K562 (cell line): ENCODE data around the gene SDK1. TPM values are rescaled to one million over a fixed set of nuclear protein-coding genes. Genes with fewer than 3 reads are reported as not detected.

Experiments
- ATAC-seq: fragments of 200-7000 bp; cut with Tn5 transposase; 3 replicates; pipeline ENCODE4 v1.9.1; 2020; ENCODE audit warnings: moderate library complexity
- BruUV-seq: library from RNA; stranded (reverse); fragments of 400-500 nt; replicated peaks from 2 replicates; lab custom pipeline; 2021; lab: Mats Ljungman, UMichigan
- CTCF ChIA-PET: fragments of 300-600 bp; formaldehyde crosslinking; extraction: SDS; loops from one replicate; lab custom pipeline; 2021; ENCODE audit warnings: low intra/inter-chr PET ratio; lab: Yijun Ruan, JAX
- POLR2A ChIA-PET: fragments of 300-600, 350-650 bp; sonication (Branson Sonifier 250); formaldehyde crosslinking; extraction: SDS; loops from one replicate; lab custom pipeline; 2021; ENCODE audit warnings: antibody characterized with exemption, inconsistent platforms; lab: Yijun Ruan, JAX
- DNase-seq, 4 experiments: peaks; one replicate each; pipeline versions ENCODE4 v3.0.0 to v3.0.0-alpha.2; 2011 to 2018; ENCODE audit warnings: low spot score in 3 of 4, mixed read lengths in 3 of 4; ENCODE audit errors: extremely low read depth in 1 of 4
- FAIRE-seq: peaks from 2 replicates; lab custom pipeline; 2011; peaks lifted over from hg19 to GRCh38; lab: Jason Lieb, UNC
- H2AFZ ChIP-seq: 2 replicates; pipeline ENCODE4 v1.6.0; 2011; ENCODE audit warnings: low read depth, low read length, control low read depth, inconsistent platforms
- H3K27ac ChIP-seq: fragments of 200-600 bp; 3 replicates; pipeline ENCODE4 v1.8.0; 2011; ENCODE audit warnings: low read depth, mild to moderate bottlenecking, control low read depth, inconsistent platforms, low read length, moderate library complexity, mixed read lengths; ENCODE audit errors: extremely low read depth
- H3K27me3 ChIP-seq, 2 experiments: fragments of 300-600 bp in 1 of 2; 2 replicates in 1 of 2; 3 replicates in 1 of 2; pipeline versions ENCODE4 v1.6.0 to v1.8.0; 2011; ENCODE audit warnings: inconsistent platforms in 2 of 2, low read length in 2 of 2, mild to moderate bottlenecking in 1 of 2, mixed read lengths in 1 of 2, moderate library complexity in 1 of 2; ENCODE audit not compliant: control insufficient read depth in 2 of 2, insufficient read depth in 2 of 2
- H3K36me3 ChIP-seq: fragments of 300-600 bp; 3 replicates; pipeline ENCODE4 v1.8.0; 2011; ENCODE audit warnings: mild to moderate bottlenecking, low read length, inconsistent platforms; ENCODE audit not compliant: control insufficient read depth, insufficient read depth
- H3K4me1 ChIP-seq, 2 experiments: fragments of 200-600 bp in 1 of 2; replicated peaks in 1 of 2; 2 replicates in 1 of 2; 3 replicates in 1 of 2; pipeline versions ENCODE4 v1.5.1 to v1.8.0; 2011; ENCODE audit warnings: inconsistent platforms in 2 of 2, low read length in 2 of 2, mild to moderate bottlenecking in 1 of 2, mixed read lengths in 1 of 2, moderate library complexity in 1 of 2; ENCODE audit not compliant: control insufficient read depth in 2 of 2, insufficient read depth in 2 of 2
- H3K4me2 ChIP-seq: 2 replicates; pipeline ENCODE4 v1.6.1; 2011; ENCODE audit warnings: low read length, control low read depth, inconsistent platforms, mixed read lengths; ENCODE audit not compliant: insufficient read depth
- H3K4me3 ChIP-seq: fragments of 200-600 bp; sonication (generic), shearing (Covaris generic); 2 replicates; pipeline ENCODE4 v1.5.1; 2016; ENCODE audit warnings: control low read depth, inconsistent platforms
- H3K79me2 ChIP-seq: fragments of 200-600 bp; 3 replicates; pipeline ENCODE4 v1.8.0; 2011; ENCODE audit warnings: low read length, inconsistent platforms; ENCODE audit not compliant: control insufficient read depth, insufficient read depth
- H3K9ac ChIP-seq, 2 experiments: 2 replicates each; pipeline versions ENCODE4 v1.6.0 to v1.6.1; 2011; ENCODE audit warnings: low read depth in 2 of 2, low read length in 2 of 2, control low read depth in 1 of 2, inconsistent platforms in 1 of 2, mild to moderate bottlenecking in 1 of 2, mixed read lengths in 1 of 2; ENCODE audit not compliant: insufficient read depth in 1 of 2
- H3K9me1 ChIP-seq: one replicate; pipeline ENCODE4 v1.6.0; 2011; ENCODE audit warnings: inconsistent platforms, mild to moderate bottlenecking, low read length, moderate library complexity; ENCODE audit not compliant: control insufficient read depth, insufficient read depth
- H3K9me3 ChIP-seq: replicated peaks from 2 replicates; pipeline ENCODE4 v1.5.1; 2011; ENCODE audit warnings: low read depth, low read length, inconsistent platforms; ENCODE audit not compliant: control insufficient read depth, insufficient read depth
- H4K20me1 ChIP-seq: replicated peaks from 2 replicates; pipeline ENCODE4 v1.6.1; 2011; ENCODE audit warnings: low read length, inconsistent platforms, mixed read lengths; ENCODE audit not compliant: control insufficient read depth, insufficient read depth
- FOXK1 ChIP-seq: sonication (generic); formaldehyde crosslinking; IDR thresholded peaks from 2 replicates; pipeline ENCODE4 v1.8.0; 2022; ENCODE audit warnings: missing genetic modification reagents, mild to moderate bottlenecking, borderline replicate concordance
- RUNX1 ChIP-seq: sonication (generic); IDR thresholded peaks from 2 replicates; pipeline ENCODE4 v1.6.1; 2016; ENCODE audit warnings: antibody characterized with exemption, low read depth
- SNRNP70 ChIP-seq: fragments of 200-400 bp; formaldehyde crosslinking; optimal IDR thresholded peaks from 2 replicates; pipeline ENCODE3; 2017; ENCODE audit warnings: low read depth, low read length
- ZNF239 ChIP-seq: fragments of 250-450 bp; sonication (Bioruptor Pico); IDR thresholded peaks from 2 replicates; pipeline ENCODE4 v1.4.0; 2020; ENCODE audit warnings: mild to moderate bottlenecking
- ZNF253 ChIP-seq: fragments of 250-450 bp; sonication (Bioruptor Pico); conservative IDR thresholded peaks from 2 replicates; pipeline ENCODE4 v1.6.1; 2021; ENCODE audit warnings: mild to moderate bottlenecking
- ZNF644 ChIP-seq: fragments of 200-800 bp; sonication (Bioruptor generic); IDR thresholded peaks from 2 replicates; pipeline ENCODE4 v1.6.1; 2016; ENCODE audit warnings: low read depth, missing genetic modification characterization, missing compliant biosample characterization
- WGBS: fragments of 100-300 bp; shearing (Covaris generic); methylation state at CpG from one replicate; pipeline ENCODE4 v1.1.6; 2016; ENCODE audit warnings: low coverage, mixed read lengths; ENCODE audit not compliant: insufficient coverage; ENCODE audit errors: missing lambda C conversion rate; 5-methylcytosine and 5-hydroxymethylcytosine counted together
- in situ Hi-C: fragments of 300-500 bp; cut with MboI; formaldehyde crosslinking; loops from 4 replicates; pipeline ENCODE4 v1.15.0; 2018; ENCODE audit warnings: inconsistent platforms, mixed read lengths
- intact Hi-C: fragments of 100-400 bp; cut with micrococcal nuclease; formaldehyde crosslinking; loops from 2 replicates; pipeline ENCODE4 v1.14.2; 2022
- polyA plus RNA-seq, 8 experiments: library from polyadenylated mRNA; depleted of rRNA in 4 of 8; stranded (reverse) in 5 of 8; unstranded in 3 of 8; fragments of >200 nt; fragmentation: Nextera tagmentation in 2 of 8; fragmentation: Illumina TruSeq in 1 of 8; extraction: Ambion mirVana in 2 of 8; extraction: Trizol in 1 of 8; gene quantifications; 2 replicates each; pipeline versions ENCODE4 v1.2.1 to v1.2.3, GENCODE V29; 2011 to 2014; ENCODE audit warnings: inconsistent platforms in 1 of 8, missing spikeins in 1 of 8
- total RNA-seq, 7 experiments: library from RNA; depleted of rRNA in 6 of 7; stranded (reverse); fragments of >200 nt in 6 of 7; fragmentation: Illumina TruSeq in 2 of 7; extraction: Trizol in 2 of 7; gene quantifications; 2 replicates each; pipeline versions ENCODE4 v1.2.1 to v1.2.3, GENCODE V29; 2011 to 2021; ENCODE audit warnings: low replicate concordance in 1 of 7
- TF ChIP-seq, protein P1 (sequence below): fragments of 450-650 bp; IDR thresholded peaks from one replicate; pipeline ENCODE4 v1.6.1; 2018; ENCODE audit warnings: mild to moderate bottlenecking, moderate library complexity; ENCODE audit not compliant: partially characterized antibody
- TF ChIP-seq, protein P2 (sequence below): fragments of 450-650 bp; formaldehyde crosslinking; IDR thresholded peaks from 2 replicates; pipeline ENCODE4 v1.4.0; 2022; ENCODE audit warnings: missing genetic modification characterization
- TF ChIP-seq, protein P3 (sequence below): fragments of 250-450 bp; sonication (Bioruptor Pico); IDR thresholded peaks from 2 replicates; pipeline ENCODE4 v1.8.0; 2021; ENCODE audit warnings: mild to moderate bottlenecking, moderate library complexity
- TF ChIP-seq, protein P4 (sequence below): fragments of 450-650 bp; formaldehyde crosslinking; IDR thresholded peaks from 2 replicates; pipeline ENCODE4 v1.4.0; 2020; ENCODE audit warnings: mild to moderate bottlenecking, mixed read lengths

SDK1 gene
- total and polyA plus RNA-seq, 9 of the 15 experiments (the other 6 are each of a cell fraction or from before 2014, with no cell fraction given): 0.16 TPM; not detected in 8

DNA sequence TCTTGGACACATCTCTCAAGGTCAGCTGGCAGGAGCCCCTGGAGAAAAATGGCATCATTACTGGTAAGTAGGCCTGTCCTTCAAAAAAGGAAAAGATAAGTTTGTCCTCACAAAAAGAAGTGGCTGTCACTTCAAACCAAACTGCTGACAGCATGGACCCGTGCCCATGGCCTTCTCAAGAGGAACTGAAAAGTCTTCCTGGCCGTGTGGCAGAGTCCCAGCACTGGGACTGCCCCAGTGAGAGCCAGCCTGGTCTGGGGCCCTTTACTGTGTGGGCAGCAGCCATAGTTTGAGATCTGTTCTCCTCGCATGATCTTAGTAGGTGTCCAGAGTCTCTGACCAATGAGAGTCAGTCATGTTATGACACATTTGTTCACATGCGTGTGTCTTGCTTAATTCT lies 766.8 kb downstream of the SDK1 start:
- ATAC-seq: no peak
- no peak overlapping the region for H3K9ac ChIP-seq
- no peak for TF ChIP-seq ZNF239 (CRISPR knock-in tag)
- TF ChIP-seq, all 486 proteins: peak for 0
- Histone ChIP-seq H2AFZ (no peak overlapping the region), H3K36me3 (no peaks in the 10 kb centered on the region), H3K27ac (no peak overlapping the region), H4K20me1 (no peaks in the 10 kb centered on the region; the same call in 1 of the 2 replicates), H3K4me2 (no peak overlapping the region), H3K79me2 (no peaks in the 10 kb centered on the region), H3K27me3 (peaks cover 0 to 39% of the 10 kb centered on the region in 2 experiments; a peak in 3 of 5 replicates), H3K4me3 (no peak overlapping the region), H3K9me3 (no peaks in the 10 kb centered on the region), H3K9me1 (no peaks in the 10 kb centered on the region), H3K4me1 (no peaks in the 10 kb centered on the region)
- FAIRE-seq (no peak), DNase-seq (no peak)
- intact Hi-C loops (no loop called here), in situ Hi-C loops (no loop called here)
- ChIA-PET POLR2A (no interaction called here), CTCF (no interaction called here)
- BruUV-seq: no TSS peak
- 0% methylated on average over 4 of the region's 4 CpGs for WGBS

DNA sequence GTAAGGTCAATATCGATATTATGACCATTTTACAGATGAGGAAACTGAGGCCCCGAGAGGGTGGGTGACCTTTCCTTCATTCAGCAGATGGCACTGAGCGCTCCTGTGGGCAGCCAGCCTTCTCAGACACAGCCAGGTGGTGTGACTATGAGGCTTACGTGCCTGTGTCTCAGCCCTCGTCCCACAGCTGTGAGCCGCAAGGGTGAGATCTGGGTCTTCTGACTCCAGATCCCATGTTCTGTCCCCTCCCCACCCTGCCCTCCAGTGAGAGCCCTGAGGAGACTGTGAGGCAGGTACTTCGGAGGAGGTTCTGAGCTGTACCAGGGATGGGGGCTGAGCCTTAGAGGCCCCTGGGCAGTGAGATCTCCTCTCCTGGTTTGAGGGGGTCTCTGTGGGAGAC lies 767.2 kb downstream of the SDK1 start:
- intact Hi-C loops: no loop called here
- FAIRE-seq: no peak
- TF ChIP-seq SNRNP70 (no peak), ZNF644 (tag) (no peak), ZNF253 (CRISPR knock-in tag) (no peak), RUNX1 (no peak), FOXK1 (CRISPR knock-in tag) (no peak)
- TF ChIP-seq, protein P1, sequence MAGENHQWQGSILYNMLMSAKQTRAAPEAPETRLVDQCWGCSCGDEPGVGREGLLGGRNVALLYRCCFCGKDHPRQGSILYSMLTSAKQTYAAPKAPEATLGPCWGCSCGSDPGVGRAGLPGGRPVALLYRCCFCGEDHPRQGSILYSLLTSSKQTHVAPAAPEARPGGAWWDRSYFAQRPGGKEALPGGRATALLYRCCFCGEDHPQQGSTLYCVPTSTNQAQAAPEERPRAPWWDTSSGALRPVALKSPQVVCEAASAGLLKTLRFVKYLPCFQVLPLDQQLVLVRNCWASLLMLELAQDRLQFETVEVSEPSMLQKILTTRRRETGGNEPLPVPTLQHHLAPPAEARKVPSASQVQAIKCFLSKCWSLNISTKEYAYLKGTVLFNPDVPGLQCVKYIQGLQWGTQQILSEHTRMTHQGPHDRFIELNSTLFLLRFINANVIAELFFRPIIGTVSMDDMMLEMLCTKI: no peak
- TF ChIP-seq, protein P2, sequence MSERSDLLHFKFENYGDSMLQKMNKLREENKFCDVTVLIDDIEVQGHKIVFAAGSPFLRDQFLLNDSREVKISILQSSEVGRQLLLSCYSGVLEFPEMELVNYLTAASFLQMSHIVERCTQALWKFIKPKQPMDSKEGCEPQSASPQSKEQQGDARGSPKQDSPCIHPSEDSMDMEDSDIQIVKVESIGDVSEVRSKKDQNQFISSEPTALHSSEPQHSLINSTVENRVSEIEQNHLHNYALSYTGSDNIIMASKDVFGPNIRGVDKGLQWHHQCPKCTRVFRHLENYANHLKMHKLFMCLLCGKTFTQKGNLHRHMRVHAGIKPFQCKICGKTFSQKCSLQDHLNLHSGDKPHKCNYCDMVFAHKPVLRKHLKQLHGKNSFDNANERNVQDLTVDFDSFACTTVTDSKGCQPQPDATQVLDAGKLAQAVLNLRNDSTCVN (CRISPR knock-in tag): no peak
- TF ChIP-seq, protein P3, sequence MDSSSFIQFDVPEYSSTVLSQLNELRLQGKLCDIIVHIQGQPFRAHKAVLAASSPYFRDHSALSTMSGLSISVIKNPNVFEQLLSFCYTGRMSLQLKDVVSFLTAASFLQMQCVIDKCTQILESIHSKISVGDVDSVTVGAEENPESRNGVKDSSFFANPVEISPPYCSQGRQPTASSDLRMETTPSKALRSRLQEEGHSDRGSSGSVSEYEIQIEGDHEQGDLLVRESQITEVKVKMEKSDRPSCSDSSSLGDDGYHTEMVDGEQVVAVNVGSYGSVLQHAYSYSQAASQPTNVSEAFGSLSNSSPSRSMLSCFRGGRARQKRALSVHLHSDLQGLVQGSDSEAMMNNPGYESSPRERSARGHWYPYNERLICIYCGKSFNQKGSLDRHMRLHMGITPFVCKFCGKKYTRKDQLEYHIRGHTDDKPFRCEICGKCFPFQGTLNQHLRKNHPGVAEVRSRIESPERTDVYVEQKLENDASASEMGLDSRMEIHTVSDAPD (CRISPR knock-in tag): no peak
- TF ChIP-seq, protein P4, sequence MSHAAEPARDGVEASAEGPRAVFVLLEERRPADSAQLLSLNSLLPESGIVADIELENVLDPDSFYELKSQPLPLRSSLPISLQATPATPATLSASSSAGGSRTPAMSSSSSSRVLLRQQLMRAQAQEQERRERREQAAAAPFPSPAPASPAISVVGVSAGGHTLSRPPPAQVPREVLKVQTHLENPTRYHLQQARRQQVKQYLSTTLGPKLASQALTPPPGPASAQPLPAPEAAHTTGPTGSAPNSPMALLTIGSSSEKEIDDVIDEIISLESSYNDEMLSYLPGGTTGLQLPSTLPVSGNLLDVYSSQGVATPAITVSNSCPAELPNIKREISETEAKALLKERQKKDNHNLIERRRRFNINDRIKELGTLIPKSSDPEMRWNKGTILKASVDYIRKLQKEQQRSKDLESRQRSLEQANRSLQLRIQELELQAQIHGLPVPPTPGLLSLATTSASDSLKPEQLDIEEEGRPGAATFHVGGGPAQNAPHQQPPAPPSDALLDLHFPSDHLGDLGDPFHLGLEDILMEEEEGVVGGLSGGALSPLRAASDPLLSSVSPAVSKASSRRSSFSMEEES (CRISPR knock-in tag): no peak

More for the DNA sequence above, 767.2 kb downstream of the SDK1 start:
- BruUV-seq: no TSS peak
- Histone ChIP-seq H3K4me2 (no peak overlapping the region), H3K27ac (no peak overlapping the region), H3K36me3 (no peaks in the 10 kb centered on the region), H3K27me3 (peaks cover 0 to 43% of the 10 kb centered on the region in 2 experiments; a peak in 3 of 5 replicates), H3K9me3 (no peaks in the 10 kb centered on the region), H3K9ac (no peak overlapping the region), H3K9me1 (no peaks in the 10 kb centered on the region), H2AFZ (no peak overlapping the region), H4K20me1 (peaks cover 3% of the 10 kb centered on the region; the same call in 1 of the 2 replicates), H3K4me1 (no peaks in the 10 kb centered on the region), H3K4me3 (no peak overlapping the region), H3K79me2 (no peaks in the 10 kb centered on the region)
- ChIA-PET POLR2A (no interaction called here), CTCF (no interaction called here)
- 1% methylated on average over 6 of the region's 7 CpGs for WGBS
- DNase-seq (no peak), ATAC-seq (no peak)
- in situ Hi-C loops: no loop called here
